HG03378 (cell line): ENCODE results near the gene C15orf62.
A peak's percentile ranks its signal among the peaks of the same experiment; 100 is the strongest.

Experiments
- ATAC-seq: cut with Tn5 transposase; IDR thresholded peaks from one replicate; pipeline ENCODE4 v1.9.1; 2021; ENCODE audit warnings: mild to moderate bottlenecking, moderate library complexity; ENCODE audit not compliant: unreplicated experiment

Gene C15orf62

GRCh38 chr15:40776537-40777141 lies 6.9 kb downstream of the C15orf62 start:
- ATAC-seq, result no peak

- ATAC-seq, result no peak
Observed at GRCh38 chr15:40782609-40783227, 12.9 kb downstream of the C15orf62 start.

- no peak for ATAC-seq
Observed at GRCh38 chr15:40785164-40785563, 15.4 kb downstream of the C15orf62 start.

- ATAC-seq, result no peak
Observed at GRCh38 chr15:40785814-40786213, 16.0 kb downstream of the C15orf62 start.

- ATAC-seq, result no peak
Observed at GRCh38 chr15:40787344-40787841, 17.6 kb downstream of the C15orf62 start.

GRCh38 chr15:40787991-40788390 lies 18.2 kb downstream of the C15orf62 start:
- no peak for ATAC-seq

- ATAC-seq, result no peak
Observed at GRCh38 chr15:40789119-40789518, 19.3 kb downstream of the C15orf62 start.

- no peak for ATAC-seq
Observed at GRCh38 chr15:40789999-40790398, 20.2 kb downstream of the C15orf62 start.

- ATAC-seq, result no peak
Observed at GRCh38 chr15:40790718-40791117, 20.9 kb downstream of the C15orf62 start.

GRCh38 chr15:40792394-40792793 lies 22.6 kb downstream of the C15orf62 start:
- no peak for ATAC-seq

GRCh38 chr15:40793216-40793989 lies 23.6 kb downstream of the C15orf62 start:
- no peak for ATAC-seq

GRCh38 chr15:40796041-40796440 lies 26.3 kb downstream of the C15orf62 start:
- no peak for ATAC-seq

GRCh38 chr15:40796512-40796911 lies 26.7 kb downstream of the C15orf62 start:
- no peak for ATAC-seq

GRCh38 chr15:40799523-40799922 lies 29.7 kb downstream of the C15orf62 start:
- no peak for ATAC-seq

GRCh38 chr15:40803076-40803475 lies 33.3 kb downstream of the C15orf62 start:
- no peak for ATAC-seq

GRCh38 chr15:40803688-40804087 lies 33.9 kb downstream of the C15orf62 start:
- no peak for ATAC-seq

- ATAC-seq, result no peak
Observed at GRCh38 chr15:40806672-40807027, 36.9 kb downstream of the C15orf62 start.

- ATAC-seq, result peak; percentile 93
Observed at GRCh38 chr15:40807028-40807887, 37.5 kb downstream of the C15orf62 start, which contains the start of the genes DNAJC17 and ZFYVE19. TSS of gene DNAJC17 (minus strand) at chr15:40807473. CDS start at chr15:40807446, 27 bp downstream. TSS of gene ZFYVE19 (plus strand) at chr15:40807089. CDS start at chr15:40807590, 501 bp downstream.

- no peak for ATAC-seq
Observed at GRCh38 chr15:40807888-40808461, 38.2 kb downstream of the C15orf62 start.

GRCh38 chr15:40808861-40809450 lies 39.2 kb downstream of the C15orf62 start:
- no peak for ATAC-seq
